Tibial nerve (tissue), 4 donors: ENCODE results near the gene GPBP1.

Source experiments
- CTCF ChIP-seq, 5 experiments: fragments of 200-600 bp in 3 of 5; fragments of 450-650 bp in 2 of 5; sonication (generic) in 3 of 5; IDR thresholded peaks; one replicate each; pipeline ENCODE4 v1.5.1; 2016 to 2019; ENCODE audit warnings: antibody characterized with exemption in 5 of 5, mild to moderate bottlenecking in 3 of 5, moderate library complexity in 2 of 5
- EP300 ChIP-seq, 2 donors: sonication (generic); formaldehyde crosslinking; IDR thresholded peaks; one replicate each; pipeline ENCODE4 v1.6.1; 2017; ENCODE audit warnings: antibody characterized with exemption in 2 of 2, mild to moderate bottlenecking in 1 of 2
- POLR2A ChIP-seq, 2 donors: fragments of 450-650 bp; IDR thresholded peaks; one replicate each; pipeline ENCODE4 v1.6.1; 2017; ENCODE audit warnings: antibody characterized with exemption in 2 of 2, mild to moderate bottlenecking in 2 of 2, moderate library complexity in 2 of 2

DNA sequence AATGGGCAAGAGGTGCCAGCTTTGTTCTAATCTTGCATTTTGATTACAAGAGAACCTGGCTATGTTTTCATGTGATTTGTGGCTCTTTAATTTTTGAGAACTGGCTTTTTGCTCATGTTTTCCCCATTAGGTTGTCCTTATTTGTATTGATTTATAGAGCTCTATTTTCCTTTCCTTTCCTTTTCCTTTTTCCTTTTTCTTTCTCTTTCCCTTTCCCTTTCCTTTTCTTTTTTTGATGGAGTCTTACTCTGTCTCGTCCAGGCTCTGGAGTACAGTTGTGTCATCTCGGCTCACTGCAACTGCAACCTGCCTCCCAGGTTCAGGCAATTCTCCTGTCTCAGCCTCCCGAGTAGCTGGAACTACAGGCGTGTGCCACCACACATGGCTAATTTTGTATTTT, 55.5 kb downstream of the GPBP1 start:
- no peak for TF ChIP-seq EP300 (IDR thresholded peaks at IDR 0.05)
- TF ChIP-seq CTCF (IDR thresholded peaks at IDR 0.05), result no peak
- no peak for TF ChIP-seq POLR2A (IDR thresholded peaks at IDR 0.05)
